NCI-H1694 treated with DMSO at 0.1 percent for 48 hours (cell line): ENCODE data around the gene RFK.

Source experiments
- DNase-seq: peaks from one replicate; lab custom pipeline; 2025; lab: John Stamatoyannopoulos, UW

The RFK gene

GRCh38 chr9:76412638-76413037 is 18.4 kb upstream of the RFK start:
- DNase-seq, result no peak

- DNase-seq, result no peak
These were observed 11.6 kb upstream of the RFK start for GRCh38 chr9:76405868-76406267.

- DNase-seq, result no peak
These were observed 11.1 kb upstream of the RFK start for GRCh38 chr9:76405340-76405739.

- no peak for DNase-seq
These were observed 10.2 kb upstream of the RFK start for GRCh38 chr9:76404401-76404800.

DNA sequence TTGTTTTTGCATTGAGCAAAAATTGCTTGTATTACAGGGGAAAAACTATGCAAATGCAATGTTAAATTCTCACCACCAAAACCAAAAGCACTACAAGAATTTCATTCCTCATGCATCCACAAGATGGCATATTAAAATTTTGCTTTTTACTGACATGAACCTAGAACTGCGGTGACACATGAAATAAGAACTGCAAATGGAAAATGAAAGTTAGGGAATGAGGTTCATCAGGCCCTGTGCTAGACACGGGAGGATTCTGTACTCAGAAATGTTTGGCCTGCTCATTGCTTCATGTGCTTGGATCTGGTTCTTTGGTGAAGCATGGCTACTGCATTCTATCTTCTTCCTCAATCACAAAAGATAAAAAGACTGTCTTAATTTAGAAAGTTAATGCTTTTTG is 9.1 kb upstream of the RFK start:
- DNase-seq, result peak; percentile 10

DNA sequence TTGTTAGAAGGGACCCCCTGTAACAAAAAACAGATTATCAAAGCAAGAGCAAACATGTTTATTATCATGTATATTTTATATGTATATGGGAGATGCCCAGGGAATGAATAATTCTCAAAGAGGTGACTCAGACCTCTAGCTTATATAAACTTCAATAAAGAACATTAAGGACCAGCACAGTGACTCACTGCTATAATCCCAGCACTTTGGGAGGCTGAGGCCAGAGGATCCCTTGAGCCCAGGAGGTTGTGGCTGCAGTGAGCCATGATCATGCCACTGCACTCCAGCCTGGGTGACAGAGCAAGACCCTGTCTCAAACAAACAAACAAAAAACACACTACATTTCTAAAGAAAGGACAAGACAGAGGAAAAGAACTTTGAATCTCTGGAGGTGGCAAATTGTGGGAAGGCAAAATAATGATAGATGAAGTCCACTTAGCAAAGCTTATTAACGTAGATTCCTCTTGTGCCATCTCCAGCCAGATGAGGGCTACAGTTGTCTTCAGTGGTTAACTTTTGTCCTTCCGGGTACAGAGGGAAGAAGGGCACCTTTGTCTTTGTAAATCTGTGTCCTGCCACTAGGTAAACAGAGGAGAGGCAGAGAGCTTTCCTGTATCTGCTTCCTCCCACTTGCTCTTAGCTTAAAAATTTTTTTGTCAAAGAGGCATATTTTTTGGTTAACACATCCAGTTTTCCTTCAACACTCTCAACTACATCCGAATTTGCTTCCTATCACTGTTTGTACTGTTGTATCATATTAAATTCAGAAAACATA is 7.5 kb upstream of the RFK start:
- no peak for DNase-seq

- no peak for DNase-seq
These were observed 7.0 kb upstream of the RFK start for GRCh38 chr9:76401176-76401575.

DNA sequence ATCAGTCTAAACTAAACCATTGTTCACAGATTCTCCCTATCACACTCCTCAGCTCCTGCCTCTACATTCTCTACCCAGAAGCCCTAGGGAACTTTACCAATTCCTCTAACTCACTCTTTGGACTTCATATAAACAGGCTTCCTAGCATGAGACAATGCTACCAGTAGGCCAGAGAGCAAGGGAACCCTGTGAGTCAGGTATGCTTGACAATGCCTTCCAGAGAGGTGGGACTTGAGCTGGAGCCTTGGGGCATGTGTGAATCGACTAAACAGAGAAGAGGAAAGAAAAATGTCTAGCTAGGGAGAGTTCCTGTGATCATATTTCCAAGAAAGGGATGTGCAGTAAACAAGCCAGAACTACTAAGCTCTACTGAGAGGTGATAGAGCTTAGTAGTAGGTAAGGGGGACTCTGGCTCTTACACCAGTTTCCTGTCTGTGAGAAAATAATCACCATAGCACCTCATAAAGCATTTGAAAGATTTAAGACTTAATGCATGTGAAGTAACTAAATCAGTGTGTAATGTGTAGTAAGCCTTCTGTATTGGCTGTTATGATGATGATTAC is 6.4 kb upstream of the RFK start:
- DNase-seq, result no peak

GRCh38 chr9:76399856-76400255 is 5.6 kb upstream of the RFK start:
- no peak for DNase-seq

DNA sequence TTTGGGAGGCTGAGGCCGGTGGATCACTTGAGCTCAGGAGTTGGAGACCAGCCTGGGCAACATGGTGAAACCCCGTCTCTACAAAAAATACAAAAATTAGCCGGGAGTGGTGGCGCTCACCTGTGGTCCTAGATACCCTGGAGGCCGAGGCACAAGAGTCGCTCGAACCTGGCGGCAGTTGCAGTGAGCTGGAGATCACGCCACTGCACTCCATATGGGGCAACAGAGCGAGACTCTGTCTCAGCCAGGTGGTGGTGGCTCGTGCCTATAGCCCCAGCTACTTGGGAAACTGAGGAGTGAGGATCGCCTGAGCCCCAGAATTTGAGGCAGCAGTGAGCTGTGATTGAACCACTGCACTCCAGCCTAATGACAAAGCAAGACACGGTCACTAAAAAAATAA is 2.4 kb upstream of the RFK start:
- no peak for DNase-seq

GRCh38 chr9:76396144-76396543 is 1.9 kb upstream of the RFK start:
- no peak for DNase-seq

- DNase-seq, result no peak
These were observed 1.2 kb upstream of the RFK start for GRCh38 chr9:76395381-76395780.

- DNase-seq, result peak; percentile 17
These were observed 680 bp upstream of the RFK start for GRCh38 chr9:76394960-76395252.

DNA sequence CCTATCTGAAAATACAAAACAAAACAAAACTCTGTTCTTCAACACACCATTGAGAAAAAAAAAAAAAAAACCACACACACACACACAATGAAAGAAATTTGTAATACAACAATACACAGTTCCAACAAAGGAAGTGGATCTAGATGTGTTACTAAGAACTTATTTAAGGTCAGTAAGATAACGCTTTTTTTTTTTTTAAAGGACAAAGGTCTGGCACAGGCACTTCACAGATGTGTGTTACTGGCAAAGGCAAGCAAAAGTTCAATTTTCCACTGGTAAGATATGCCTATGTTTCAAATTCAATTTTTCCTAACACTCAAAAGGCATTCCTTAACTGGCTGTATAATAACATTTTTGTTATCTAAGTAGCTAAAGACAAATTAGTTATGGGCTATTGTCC is 3.6 kb downstream of the RFK start:
- no peak for DNase-seq

GRCh38 chr9:76379494-76379893 is 14.7 kb downstream of the RFK start:
- no peak for DNase-seq

GRCh38 chr9:76378367-76379073 is 15.7 kb downstream of the RFK start:
- DNase-seq, result no peak

DNA sequence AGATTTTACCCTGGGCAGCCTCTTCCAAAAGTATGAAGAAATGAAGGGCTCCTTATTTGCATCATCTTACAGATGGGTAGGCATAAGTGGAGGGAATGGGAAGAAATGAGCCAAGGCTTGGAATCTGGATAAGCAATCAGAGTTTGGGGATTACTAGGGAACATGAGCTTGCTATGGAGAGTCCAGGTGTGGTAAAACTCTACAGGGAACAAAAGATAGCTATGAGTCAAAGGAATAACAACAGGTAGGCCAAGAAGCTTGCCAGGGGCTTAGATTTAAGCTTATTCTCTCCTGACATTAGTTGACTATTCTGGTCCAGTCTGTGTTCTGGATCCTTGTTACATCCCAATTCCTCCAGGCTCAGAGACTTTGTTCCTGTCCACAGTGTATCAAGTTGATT is 16.4 kb downstream of the RFK start:
- no peak for DNase-seq

DNA sequence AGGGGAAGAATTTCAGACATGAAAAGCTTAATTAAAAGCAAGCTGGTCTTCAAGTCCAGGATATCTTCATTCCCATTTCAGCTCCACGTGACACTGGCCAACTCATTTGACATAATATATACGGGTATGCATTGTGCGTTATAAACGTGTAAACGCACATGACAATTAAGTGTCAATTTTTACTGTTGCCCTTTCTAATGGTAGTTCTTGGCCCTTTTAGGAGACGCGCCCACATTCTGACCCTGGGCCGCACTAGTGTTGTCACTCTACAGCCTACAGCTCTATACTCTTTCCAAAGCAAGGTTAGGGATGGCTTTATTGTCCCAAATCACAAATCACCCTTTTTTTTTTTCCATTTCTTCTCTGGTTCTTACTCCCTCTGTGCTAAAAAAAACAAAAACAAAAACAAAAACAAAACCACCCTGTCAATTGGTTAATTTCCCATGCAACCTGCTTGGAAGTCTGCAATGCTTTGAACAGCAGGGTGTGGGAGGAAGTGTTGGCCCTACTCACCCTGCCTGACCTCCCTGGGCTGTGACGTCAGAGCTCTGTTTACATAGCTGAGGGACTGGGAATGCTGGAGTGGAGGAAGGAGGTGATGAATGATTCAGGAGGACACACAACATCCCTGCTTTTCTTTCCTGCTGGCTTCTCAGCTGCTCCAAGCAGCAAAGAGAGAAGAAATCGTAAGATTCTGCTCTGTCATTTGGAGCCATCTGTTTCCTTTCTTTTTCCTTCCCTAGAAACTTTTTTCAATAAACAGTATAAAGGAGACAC is 19.3 kb downstream of the RFK start:
- DNase-seq, result no peak

DNA sequence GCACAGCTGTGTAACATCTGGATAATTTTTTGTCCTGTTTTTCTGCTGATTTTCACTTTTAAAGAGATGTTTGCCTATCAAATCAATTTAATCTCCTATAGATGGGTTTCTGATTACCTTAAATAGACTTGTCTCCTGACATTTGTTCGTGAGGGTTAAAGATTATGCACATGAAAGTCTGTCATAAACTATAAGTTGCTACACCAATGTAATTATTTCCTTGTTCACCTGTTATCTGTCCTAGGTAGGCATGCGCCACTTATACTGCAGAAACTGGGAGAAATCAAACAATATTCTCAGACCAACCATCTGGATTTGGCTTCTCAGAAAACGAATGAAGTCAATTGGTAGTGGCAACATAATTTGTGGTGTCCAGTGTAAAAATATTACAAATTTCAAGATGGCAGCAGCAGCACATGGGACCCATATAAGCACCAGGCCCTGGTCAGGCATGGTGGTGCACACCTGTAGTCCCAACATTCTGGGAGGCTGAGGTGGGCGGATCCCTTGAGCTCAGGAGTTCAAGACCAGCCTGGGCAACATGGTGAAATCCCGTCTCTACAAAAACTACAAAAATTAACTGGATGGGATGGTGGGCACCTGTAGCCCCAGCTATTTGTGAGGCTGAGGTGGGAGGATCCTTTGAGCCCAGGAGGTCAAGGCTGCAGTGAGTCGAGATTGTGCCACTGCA is 20.3 kb downstream of the RFK start:
- DNase-seq, result no peak

DNA sequence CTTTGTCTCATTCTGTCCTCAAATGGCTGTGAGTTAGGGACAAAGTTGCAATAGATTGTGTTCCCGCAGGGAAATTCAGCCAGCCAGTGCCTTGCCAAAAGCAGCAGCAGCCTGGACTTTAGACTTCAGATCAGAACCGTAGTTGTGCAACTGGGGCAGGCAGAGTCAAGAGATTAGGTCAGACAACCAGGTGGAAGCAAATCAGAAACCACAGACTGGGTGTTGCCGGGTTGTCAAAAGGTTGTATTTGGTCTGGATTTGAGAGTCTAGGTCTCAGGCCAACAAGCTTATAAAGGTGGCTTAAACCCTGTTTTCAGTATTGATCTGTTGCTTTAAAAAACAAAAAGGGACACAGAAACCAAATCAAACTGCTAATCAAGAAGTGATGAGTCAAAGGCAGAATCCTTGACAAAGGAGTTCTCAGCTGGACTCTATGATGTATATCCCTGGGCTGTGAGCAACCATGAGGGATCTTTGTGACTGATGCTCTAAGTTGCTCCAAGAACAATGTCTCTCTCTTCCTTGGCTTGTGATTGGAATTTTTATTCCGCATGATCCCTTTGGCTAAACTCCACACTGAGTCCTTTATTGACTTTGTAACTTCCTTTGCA is 20.9 kb downstream of the RFK start:
- DNase-seq, result no peak

- no peak for DNase-seq
These were observed 21.9 kb downstream of the RFK start for GRCh38 chr9:76372336-76372735.

- DNase-seq, result no peak
These were observed 22.3 kb downstream of the RFK start for GRCh38 chr9:76371901-76372300.
